ENCODE data around the gene DENND6B.

DENND6B gene

DNA sequence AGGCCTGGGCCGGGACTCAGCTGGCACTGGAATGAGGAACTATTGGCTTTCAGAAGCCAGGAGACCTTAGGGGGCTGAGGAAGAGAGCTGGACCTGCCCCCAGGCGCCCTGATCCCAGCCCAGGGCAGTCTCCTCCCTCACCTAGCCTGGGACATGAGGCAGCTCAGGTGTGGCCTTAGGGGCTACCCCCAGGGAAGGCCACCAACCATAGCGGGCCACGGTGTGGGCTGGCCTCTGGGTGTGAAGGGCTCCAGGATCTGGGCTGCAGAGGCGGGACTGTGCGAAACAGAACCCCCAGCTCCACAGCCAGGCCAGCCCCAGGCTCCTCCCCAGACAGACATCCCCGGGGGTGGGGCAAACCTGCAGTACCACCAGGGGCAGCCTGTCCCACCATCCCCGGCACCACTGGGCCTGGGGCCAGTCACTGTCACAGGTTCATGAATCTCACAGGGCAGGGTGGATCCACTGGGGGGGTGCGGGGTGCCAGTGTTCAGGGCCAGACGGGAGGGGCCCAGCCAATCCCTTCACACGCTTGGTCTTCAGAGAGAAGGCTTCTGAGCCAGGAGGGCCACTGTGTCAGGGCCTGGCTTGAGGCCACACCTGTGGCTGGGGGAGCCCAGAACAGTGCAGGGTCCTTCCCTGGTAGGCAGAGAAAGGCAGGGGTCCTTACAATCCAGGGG is 22.8 kb downstream of the DENND6B start:
- no peak for DNase-seq (ENCODE audit: low spot score)

DNA sequence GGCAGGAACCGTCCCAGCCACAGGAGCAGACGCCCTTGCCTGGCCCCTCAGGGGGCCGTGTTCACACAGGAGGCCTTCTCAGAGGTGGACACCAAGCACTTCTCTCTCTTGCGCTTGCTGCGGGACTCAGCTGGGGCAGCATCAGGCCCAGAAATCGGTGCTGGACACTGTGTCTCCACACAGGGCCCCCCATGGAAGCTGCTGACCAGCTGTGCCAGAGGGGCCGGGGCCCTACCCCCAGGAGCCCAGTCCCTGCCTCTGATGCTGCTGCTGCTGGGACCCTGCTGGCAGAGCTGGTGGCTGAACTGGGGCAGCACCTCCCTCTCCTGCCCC is 23.3 kb downstream of the DENND6B start:
- no peak for DNase-seq (ENCODE audit: low spot score)

DNA sequence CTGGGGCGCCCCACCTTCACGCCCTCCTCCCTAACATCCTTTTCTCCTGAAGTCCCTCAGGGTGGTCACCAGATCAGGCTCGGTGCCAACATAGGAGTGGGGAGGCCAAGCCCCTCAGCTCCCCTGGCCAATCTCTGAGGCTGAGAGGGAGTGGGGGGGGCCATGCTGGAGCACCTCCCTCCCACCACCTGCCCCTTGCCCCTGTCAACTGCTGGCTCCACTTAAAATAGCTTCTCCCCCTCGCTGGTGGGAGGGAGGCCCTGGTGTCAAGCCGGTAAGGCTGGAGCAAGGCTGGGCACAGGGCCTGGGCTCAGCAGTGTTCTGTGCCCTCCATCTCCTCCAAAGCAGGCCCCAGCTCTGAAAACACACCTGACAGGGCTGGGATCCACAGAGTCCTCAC is 24.2 kb downstream of the DENND6B start:
- no peak for DNase-seq (ENCODE audit: low spot score)

DNA sequence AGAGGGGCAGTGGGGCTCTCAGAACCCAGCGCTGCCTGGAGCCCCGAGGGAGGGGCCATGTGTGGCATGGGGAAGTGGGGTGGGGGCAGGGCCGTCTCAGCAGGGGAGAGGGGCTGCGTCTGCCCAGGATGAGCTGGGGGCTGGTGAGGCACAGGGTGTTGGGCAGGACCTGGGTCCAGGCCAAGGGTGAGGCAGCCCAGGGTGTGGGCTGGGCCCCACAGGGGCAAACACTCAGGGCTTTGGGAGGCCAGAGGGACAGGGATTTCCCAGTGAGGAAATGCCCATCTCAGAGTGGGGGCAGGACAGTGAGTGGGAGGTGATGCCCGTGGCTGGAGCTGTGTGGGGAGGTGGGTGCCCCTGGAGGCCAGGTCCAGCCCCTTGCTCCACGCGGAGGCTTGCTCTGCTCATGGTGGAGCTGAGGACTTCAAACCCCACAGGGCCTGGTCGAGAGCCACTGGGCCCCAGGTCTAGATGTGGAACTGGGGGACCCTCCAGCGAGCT is 24.7 kb downstream of the DENND6B start:
- no peak for DNase-seq (ENCODE audit: low spot score)

DNA sequence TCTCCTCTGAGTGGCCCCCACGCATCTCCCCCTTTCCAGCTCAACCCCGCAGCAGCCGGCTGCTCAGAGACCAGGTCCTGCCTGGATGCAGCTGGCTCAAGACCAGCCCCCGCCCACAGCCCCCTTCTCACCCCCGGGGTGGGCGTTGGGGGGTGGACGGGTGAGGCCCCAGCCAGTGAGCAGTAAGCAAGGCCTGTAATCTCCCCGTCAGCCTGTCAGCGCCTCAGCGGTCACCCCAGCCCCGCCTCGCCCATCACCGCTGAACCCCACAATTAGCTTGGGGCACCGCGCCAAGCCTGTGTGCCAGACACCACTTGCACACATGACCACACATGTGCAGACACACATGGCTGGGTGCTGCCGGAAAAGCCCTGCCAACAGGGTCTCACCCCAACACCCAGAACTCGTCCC is 25.2 kb downstream of the DENND6B start:
- DNase-seq (ENCODE audit: low spot score) = no peak

DNA sequence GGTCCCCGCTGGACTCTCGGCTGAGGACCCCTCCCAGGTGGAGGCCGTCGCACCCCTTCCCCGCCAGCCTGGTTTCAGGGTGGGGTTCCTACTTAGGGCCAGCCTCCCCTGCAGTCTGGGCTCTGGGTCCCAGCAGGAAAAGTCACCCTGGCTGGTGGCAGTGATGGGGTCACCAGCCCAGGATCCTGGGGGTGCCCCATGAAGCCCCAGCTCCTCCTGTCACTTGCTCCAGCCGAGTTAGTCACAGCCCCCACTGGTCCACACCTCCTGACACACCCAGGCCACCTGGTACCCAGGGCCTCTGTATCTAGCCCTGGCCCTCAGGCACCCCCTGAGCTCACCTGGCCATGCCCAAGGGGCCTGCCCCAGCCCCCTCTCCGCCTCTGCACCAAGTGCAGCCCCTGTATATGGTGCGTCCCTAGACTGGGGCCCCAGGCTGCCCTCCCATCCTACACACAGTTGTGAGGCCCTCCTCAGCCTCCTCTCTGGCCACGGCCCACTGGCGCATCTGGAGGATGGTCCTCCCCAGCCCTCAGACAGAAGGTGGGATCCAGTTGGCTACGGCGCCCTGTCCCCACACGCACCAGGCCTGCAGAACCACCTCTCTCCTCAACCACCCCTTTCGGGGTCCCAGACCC is 26.1 kb downstream of the DENND6B start:
- DNase-seq (ENCODE audit: low spot score) = no peak

DNA sequence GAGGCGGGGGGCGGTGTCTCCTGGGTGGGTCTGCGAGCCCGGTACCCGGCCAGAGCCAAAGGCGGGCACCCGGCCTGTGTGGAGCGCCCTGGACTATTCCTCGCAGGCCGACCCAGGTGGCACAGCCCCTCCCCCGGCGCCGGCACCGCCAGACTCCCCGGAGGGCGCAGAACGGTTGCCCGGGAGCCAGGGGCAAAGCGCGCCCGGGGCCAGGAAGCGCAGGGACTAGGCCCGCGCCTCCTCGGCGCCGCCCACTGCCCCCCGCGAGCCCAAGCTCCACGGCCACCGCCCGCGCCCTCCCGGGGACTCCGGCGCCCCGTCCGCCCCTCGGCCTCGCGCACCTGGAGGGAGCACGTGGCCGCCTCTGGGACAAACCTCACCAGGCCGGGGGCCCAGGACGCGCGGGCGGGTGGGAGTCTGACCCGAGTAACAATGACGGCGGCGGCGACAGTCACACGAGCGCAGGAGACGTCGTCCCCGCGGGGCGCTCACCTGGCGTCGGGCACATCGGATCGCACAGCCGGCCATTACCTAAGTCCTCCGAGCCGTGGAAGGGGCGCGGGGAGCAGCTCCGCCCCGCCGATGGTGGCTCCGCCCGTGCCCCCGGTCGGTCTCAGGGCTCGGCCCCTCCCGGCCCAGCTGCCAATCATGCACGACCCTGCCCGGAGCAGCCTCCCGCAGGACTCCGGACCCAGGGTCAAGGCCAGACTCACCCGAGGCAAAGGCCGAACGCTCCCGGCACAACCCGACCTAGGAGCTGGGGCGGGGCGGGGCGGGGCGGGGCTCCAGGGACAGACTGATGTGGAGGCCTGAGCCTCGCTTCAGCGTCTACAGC is 26.8 kb downstream of the DENND6B start:
- no peak for DNase-seq (ENCODE audit: low spot score)

DNA sequence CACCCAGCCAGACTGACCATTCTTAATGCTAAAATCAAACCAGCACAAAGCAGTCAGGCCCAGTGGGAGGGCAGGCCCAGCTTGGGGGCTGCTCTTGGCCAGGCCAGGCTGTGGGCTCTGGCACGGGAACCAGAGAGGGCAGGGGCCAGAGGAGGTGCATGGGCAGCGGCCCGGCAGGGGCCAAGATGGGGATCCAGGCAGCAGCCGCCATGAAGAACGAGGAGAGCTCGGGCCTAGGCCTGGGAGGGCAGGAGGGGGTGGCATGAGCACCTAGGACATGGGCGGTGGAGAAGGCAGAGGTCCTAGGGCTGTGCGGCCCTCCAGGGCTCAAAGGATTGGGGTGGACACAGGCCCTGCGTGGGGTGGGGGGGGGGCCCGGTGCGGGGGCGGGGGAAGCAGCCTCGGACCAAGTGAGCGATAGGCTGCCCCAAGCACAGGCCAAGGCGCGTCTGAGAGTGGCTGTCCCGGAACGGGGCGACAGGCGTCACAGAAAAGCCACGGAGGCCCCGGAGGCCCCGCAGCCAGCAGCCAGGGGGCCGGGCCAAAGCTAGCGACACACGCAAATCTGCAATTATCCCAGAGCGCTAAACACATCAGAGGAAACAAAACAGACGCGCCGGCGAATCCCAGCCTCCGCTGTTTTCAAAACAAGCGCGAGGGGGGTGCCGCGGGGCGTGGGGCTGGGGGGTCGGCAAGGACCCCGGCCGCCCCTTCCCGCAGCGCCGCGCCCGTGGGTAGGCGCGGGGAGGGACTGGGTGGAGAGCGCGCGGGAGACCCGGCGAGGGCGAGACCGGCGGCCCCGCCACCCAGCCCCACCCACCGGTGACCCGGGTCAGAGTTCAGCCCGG is 27.7 kb downstream of the DENND6B start:
- no peak for DNase-seq (ENCODE audit: low spot score)

DNA sequence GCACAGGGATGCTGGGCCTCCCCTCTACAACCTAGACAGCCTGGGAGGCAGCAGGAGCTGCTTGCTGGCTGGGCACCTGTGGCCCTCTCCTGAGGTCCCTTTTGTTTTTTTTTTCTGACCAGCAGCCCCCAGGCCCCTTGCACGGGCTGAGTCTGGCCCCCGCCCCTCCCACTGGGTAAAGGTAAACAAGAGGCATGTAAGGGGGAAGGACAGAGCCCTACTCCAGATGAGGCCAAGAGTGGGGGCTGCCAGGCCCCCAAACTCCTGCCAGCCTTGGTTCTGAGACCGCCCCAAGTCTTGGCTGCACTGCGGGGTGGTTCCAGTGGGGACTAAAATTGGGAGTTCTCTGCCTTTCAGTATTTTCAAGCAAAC is 28.6 kb downstream of the DENND6B start:
- DNase-seq (ENCODE audit: low spot score) = no peak

DNA sequence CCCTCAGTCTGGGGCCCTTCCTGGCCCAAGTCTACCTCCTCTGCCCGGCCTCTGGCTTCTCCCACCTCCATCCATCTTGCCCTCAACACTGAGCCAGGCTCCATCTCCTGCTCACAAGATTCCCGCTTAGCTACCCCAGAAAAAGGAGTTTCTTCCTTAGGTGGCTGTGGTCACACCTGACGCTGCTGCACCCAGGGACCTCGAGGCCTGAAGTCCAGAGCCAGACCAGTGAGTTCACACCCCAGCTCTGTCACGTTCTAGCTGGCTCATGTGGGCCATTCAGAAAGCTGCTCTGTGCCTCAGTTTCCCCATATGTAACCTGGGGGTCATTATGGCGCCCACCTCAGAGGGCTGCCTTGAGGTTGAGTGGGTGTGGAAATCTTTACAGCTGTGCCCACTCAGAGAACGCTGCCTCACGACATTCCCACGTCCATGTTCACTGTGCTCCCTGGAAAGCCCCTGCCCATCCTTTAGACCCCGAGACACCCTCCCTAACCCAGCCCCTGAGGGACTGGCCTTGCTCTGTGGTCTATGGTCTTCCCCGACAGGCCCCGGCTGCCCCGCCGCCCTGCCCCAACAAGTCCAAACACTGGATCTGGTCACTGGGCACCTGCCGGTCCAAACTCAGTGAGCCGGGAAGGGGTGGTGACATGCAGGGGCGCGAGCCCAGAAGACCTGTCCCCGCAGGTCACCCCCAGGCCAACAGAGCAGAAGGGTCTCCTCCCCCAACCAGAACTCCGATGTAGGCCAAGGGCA is 29.1 kb downstream of the DENND6B start:
- no peak for DNase-seq (ENCODE audit: low spot score)

DNA sequence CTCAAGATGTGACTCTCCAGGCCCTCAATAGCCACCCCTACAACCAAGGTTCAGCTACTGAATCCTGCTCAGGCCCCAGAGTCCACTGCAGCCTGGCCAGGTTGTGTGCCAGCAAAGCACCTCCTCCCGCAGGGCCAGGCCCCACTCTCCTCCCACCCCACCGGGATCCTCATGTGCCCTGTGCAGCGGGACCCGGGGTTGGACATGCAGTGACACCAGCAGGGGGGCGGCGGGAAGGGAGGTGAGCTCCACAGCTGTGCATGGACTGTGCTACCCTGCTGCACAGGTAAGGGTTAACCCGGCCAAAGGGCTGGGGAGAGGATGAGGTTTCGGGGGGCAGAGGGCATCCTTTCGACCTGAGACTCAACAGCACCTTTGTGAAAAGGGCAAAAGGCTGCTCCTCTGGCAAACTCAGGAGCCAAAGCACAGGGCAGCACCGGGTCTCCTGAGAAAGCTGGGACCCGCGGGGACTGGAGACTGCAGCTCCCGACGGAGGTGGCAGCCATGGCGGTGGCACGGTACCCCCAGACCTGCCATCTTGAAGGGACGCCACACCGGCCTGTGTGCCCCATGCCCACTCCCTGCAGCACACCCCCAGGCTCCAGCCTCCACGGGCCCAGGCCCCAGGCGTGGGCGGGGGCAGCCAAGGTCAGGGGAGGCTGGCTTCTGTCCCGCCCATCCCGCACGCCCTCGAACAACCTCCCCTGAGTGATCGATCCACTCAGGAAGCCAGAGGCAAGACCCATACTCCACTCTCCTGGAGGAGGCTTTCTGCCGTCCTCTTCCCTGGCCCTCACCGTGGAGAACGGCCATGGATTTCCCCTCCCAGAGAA is 29.9 kb downstream of the DENND6B start:
- DNase-seq (ENCODE audit: low spot score) = no peak

DNA sequence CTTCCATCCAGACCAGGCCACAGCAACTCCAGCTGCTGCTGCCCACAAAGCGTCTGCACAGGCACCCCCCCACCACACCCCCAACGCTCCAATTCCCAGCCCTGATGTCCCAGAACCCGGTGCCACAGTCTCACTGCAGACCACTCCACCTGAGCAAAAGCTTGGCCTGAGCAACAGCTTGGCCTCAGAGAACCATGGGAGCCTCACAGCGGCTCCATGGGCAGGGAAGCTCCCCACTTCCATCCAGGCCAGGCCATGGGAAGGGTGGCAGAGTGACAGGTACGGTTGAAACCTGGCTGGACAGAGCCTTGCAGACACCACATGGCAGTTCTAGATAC is 32.5 kb downstream of the DENND6B start:
- no peak for DNase-seq (ENCODE audit: low spot score)

DNA sequence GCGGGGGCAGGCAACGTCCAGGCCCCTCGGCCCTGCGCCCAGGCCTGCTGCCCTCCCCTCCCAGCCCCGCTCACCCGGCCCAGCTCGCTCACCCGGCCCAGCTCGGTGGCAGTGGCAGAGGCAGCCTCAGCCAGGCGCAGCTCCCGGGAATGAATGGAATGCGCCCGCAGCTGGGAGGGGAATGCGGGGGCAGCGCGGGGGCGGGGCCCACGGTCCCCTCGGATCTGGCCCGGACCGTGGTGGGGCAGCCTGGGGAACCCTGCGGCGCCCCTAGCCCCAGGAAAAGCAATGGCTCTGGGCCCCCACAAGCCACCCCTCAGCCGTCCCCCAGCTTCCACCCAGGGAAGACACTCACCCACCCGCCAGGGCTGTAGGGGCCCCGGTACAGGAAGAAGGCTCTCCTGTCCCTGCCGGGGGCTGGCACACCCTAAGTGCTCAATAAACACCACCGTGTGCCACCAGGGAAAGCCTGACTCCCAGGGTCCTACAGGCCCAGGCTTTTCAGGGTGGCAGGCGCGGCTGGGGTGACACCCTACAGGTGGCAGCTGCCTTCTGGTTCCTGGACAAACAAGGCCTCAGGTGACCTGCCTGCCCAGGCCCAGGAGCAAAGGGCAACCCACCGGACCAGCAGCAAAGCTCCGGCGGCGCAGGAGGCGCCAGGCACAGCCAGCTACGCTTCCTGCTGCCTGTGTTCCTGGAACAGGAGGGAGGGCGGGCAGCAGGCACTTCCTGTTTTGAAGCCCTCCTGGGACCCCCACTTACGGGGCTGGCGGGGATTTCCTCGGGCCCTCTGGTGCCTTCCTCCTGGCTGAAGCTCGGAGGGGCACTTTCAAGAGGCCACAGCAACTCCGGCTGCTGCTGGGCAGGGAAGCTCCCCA is 33.1 kb downstream of the DENND6B start:
- no peak for DNase-seq (ENCODE audit: low spot score)

DNA sequence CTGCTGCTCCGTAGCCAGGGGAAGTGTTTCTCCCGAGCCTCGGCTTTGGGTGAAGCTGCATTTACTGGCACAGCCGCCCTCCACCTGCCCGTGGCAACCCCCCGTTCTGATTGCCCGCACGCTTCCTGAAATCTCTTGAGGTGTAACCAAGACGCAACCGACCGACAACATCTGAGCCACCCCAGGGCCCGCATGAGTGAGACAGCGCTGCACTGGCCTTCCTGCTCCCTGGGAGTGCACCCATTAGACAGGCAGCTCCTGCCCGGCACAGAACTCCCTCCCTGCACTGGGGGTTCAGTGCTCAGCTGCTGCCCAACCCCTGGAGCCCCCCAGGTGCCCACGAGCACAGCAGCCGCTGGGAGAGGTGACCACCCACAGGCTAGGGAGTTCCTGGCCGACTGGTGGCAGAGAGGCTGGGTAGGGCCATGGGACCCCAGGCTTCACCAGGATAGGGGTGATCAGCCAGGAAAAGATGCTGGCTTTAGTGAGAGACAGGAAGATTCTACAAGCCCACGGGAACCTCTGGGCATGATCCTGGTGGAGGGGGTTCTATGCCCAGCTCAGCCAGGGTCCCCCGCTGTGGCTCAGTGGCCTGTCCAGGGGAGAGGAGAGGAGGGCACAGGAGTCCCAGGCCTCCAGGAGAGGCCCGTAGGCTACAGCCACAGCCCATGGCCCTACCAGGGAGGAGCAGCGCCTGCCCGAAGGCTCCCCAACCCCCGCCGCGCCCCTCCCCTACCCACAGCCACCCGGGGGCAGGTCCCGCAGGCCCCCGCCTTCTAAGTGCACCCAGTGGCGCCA is 34.0 kb downstream of the DENND6B start:
- DNase-seq (ENCODE audit: low spot score) = no peak

DNA sequence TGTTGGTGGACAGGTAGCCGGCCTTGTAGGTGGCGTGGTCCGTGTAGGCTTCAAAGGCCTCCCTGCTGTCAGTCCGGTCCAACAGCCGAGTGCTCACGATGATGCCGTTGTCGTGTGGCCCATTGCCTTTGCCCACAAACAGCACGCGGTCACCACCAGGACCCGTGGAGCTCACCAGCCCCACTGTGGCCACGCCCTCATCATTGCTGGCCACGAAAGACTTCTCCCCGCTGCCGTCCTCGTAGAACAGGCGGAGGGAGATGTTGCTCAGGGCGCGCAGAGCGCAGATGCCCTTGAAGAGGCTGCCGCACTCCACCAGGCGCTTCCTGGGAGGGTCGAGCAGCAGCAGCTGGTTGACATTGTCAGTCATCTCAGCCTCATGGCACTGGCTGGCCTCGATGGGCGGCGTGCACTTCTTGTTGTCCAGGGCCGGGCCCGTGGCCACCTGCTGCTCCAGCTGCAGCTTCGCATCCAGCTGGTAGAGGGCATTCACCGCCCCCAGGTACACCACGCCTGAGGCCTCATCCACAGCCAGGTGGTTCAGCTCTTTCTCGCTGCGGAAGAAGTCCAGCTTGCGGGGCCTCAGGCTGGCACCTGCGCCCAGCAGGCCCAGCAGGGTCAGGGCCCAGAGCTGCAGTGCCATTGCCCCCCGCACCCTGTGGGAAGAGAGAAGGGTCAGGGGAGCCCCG is 36.7 kb downstream of the DENND6B start:
- no peak for DNase-seq (ENCODE audit: low spot score)

DNA sequence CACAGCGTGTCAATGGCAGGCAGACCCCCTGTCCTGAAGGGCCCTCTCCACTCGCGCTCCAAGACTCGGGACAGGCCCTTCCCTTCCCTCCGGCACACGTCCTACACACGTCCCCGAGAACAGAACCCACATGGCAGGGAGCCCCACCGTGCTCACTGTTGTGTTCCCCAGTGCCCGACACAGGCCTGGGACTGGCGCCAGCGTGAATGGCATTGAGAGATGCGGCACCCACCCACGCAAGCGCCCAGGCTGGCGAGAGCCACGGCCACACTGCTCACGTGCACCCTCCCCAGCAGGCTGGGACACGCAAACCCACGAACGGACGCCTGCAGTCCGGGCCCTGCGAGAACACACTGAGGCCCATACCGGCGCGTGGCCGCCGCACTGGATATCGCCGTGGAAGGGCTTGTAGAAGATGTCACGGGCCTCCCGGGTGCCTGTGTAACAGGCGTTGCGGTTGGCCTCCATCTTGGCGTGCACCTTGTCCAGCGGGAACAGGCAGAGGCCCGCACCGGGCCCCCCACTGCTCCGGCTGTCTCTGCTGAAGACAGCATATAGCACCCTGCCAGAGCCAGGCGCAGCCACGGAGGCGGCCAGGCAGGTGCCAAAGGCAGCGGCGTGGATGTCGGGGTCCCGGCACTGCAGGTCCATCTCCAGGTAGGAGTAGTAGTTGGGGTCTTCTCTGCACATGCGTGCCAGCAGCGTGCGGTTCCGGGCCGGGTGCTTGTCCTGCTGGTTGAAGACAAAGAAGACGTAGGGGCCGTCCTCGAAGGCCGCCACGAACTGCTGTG is 37.5 kb downstream of the DENND6B start:
- no peak for DNase-seq (ENCODE audit: low spot score)

DNA sequence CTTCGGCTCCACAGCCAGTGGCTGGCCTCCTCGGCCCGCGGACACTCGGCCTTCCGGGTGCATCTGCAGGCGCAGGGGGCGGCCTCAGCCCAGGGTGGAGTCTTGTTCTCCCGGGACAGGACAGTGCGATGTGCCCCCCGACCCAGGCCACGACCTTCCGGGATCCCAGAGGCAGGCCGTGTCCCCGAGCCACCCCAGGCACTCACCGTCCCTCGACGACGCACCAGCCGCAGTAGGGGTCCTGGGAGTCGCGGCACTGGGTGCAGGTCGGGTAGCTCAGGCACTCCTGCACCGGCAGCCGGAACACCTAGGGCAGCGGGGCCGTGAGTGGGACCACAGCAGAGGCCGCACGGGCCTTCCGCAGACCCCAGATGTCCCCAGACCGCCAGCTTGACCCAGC is 39.1 kb downstream of the DENND6B start:
- DNase-seq (ENCODE audit: low spot score) = no peak

All from COLO829 (cell line).